HCT116 (cell line): Measurements from ENCODE around the gene HIVEP1. TPM values are rescaled to one million over a fixed set of nuclear protein-coding genes. Genes with fewer than 3 reads are reported as not detected.

Source experiments
- ATAC-seq: fragments of 200-7000 bp; cut with Tn5 transposase; 2 replicates; pipeline ENCODE4 v1.9.1; 2020; ENCODE audit warnings: mild to moderate bottlenecking, moderate library complexity
- BruUV-seq: library from RNA; stranded (reverse); fragments of 400-500 nt; replicated peaks from 2 replicates; lab custom pipeline; 2021; lab: Mats Ljungman, UMichigan
- CTCF ChIA-PET: fragments of 300-600 bp; sonication (Branson Sonifier 250); formaldehyde crosslinking; loops from one replicate; lab custom pipeline; 2021; ENCODE audit warnings: antibody characterized with exemption; lab: Charles Lee
- POLR2A ChIA-PET: fragments of 300-600, 350-600 bp; sonication (Branson Sonifier 250); formaldehyde crosslinking; loops from one replicate; lab custom pipeline; 2021; ENCODE audit warnings: antibody characterized with exemption; lab: Charles Lee
- RAD21 ChIA-PET, 2 experiments: fragments of 300-600 bp; sonication (Branson Sonifier 250); formaldehyde crosslinking; loops; one replicate each; lab custom pipeline; 2023; ENCODE audit warnings: low total read pairs in 2 of 2; ENCODE audit not compliant: uncharacterized antibody in 2 of 2, unreplicated experiment in 2 of 2, low non-redundant PET in 1 of 2; lab: Charles Lee
- DNase-seq: peaks from one replicate; pipeline ENCODE4 v3.0.0-alpha.2; 2010; ENCODE audit warnings: low read depth, low spot score
- H2AFZ ChIP-seq: fragments of 200-600 bp; shearing (Covaris generic), sonication (generic); 2 replicates; pipeline ENCODE4 v1.6.1; 2017; ENCODE audit warnings: low read depth, mixed run types, mixed read lengths, antibody characterized with exemption, low read length; ENCODE audit not compliant: poor library complexity, severe bottlenecking
- H3K27ac ChIP-seq: 2 replicates; pipeline ENCODE4 v1.5.1; 2012; ENCODE audit warnings: low read depth, low read length
- H3K27me3 ChIP-seq: fragments of 200-600 bp; sonication (generic); 2 replicates; pipeline ENCODE4 v1.6.1; 2016; ENCODE audit warnings: mixed run types, low read length, mixed read lengths; ENCODE audit not compliant: insufficient read depth
- H3K36me3 ChIP-seq, 2 experiments: fragments of 200-500 bp in 1 of 2; fragments of 200-600 bp in 1 of 2; sonication (Bioruptor generic) in 1 of 2; sonication (generic) in 1 of 2; 2 replicates each; pipeline versions ENCODE4 v1.5.1 to v1.6.1; 2014 to 2016; ENCODE audit warnings: low read length in 2 of 2, inconsistent platforms in 1 of 2, mixed read lengths in 1 of 2, mixed run types in 1 of 2; ENCODE audit not compliant: insufficient read depth in 2 of 2, control insufficient read depth in 1 of 2
- H3K4me1 ChIP-seq, 2 experiments: fragments of 200-600 bp in 1 of 2; sonication (generic) in 1 of 2; 2 replicates each; pipeline versions ENCODE4 v1.5.1 to v1.6.1; 2012 to 2017; ENCODE audit warnings: low read length in 2 of 2, inconsistent platforms in 1 of 2, mild to moderate bottlenecking in 1 of 2, mixed read lengths in 1 of 2, mixed run types in 1 of 2, moderate library complexity in 1 of 2; ENCODE audit not compliant: insufficient read depth in 2 of 2, control insufficient read depth in 1 of 2
- H3K4me2 ChIP-seq: fragments of 200-600 bp; sonication (generic); 2 replicates; pipeline ENCODE4 v1.6.1; 2017; ENCODE audit warnings: mixed run types, low read length, mixed read lengths
- H3K4me3 ChIP-seq, 2 experiments: fragments of 200-600 bp in 1 of 2; sonication (generic) in 1 of 2; replicated peaks in 1 of 2; 2 replicates each; pipeline ENCODE4 v1.5.1; 2011 to 2016; ENCODE audit warnings: low read length in 2 of 2, control low read depth in 1 of 2, low read depth in 1 of 2, mild to moderate bottlenecking in 1 of 2, mixed read lengths in 1 of 2, mixed run types in 1 of 2
- H3K79me2 ChIP-seq: fragments of 200-600 bp; sonication (generic); 2 replicates; pipeline ENCODE4 v1.6.1; 2017; ENCODE audit warnings: mild to moderate bottlenecking, mixed run types, low read length, moderate library complexity, mixed read lengths; ENCODE audit not compliant: insufficient read depth
- H3K9ac ChIP-seq: fragments of 200-600 bp; sonication (generic); 2 replicates; pipeline ENCODE4 v1.6.1; 2016; ENCODE audit warnings: low read length, mixed read lengths
- H3K9me2 ChIP-seq: fragments of 200-600 bp; sonication (generic), shearing (Covaris generic); 2 replicates; pipeline ENCODE4 v1.6.1; 2017; ENCODE audit warnings: mixed run types, mild to moderate bottlenecking, moderate library complexity; ENCODE audit not compliant: insufficient read depth
- H3K9me3 ChIP-seq, 2 experiments: fragments of 200-500 bp in 1 of 2; fragments of 200-600 bp in 1 of 2; sonication (Bioruptor generic) in 1 of 2; sonication (generic) in 1 of 2; 2 replicates each; pipeline ENCODE4 v1.6.1; 2014 to 2017; ENCODE audit warnings: low read length in 2 of 2, mixed read lengths in 2 of 2, inconsistent platforms in 1 of 2, low read depth in 1 of 2, mild to moderate bottlenecking in 1 of 2, mixed run types in 1 of 2, moderate library complexity in 1 of 2; ENCODE audit not compliant: control insufficient read depth in 1 of 2, insufficient read depth in 1 of 2
- H4K20me1 ChIP-seq: fragments of 200-600 bp; sonication (generic), shearing (Covaris generic); 2 replicates; pipeline ENCODE4 v1.6.1; 2017; ENCODE audit warnings: mixed run types, mild to moderate bottlenecking, moderate library complexity; ENCODE audit not compliant: insufficient read depth
- EGR1 ChIP-seq: IDR thresholded peaks from 2 replicates; pipeline ENCODE4 v1.6.1; 2012; ENCODE audit warnings: low read depth
- ELF1 ChIP-seq: IDR thresholded peaks from 2 replicates; pipeline ENCODE4 v1.6.1; 2012; ENCODE audit warnings: low read depth, borderline replicate concordance
- EZH2 ChIP-seq: fragments of 200-600 bp; sonication (generic); IDR thresholded peaks from 2 replicates; pipeline ENCODE4 v1.6.1; 2017; ENCODE audit warnings: antibody characterized with exemption, mixed run types
- JUND ChIP-seq: IDR thresholded peaks from 2 replicates; pipeline ENCODE4 v1.6.1; 2012
- REST ChIP-seq: IDR thresholded peaks from 2 replicates; pipeline ENCODE4 v1.6.1; 2012; ENCODE audit warnings: low read depth
- SRF ChIP-seq: IDR thresholded peaks from 2 replicates; pipeline ENCODE4 v1.6.1; 2012; ENCODE audit warnings: low read depth
- TCF7L2 ChIP-seq: IDR thresholded peaks from 2 replicates; pipeline ENCODE4 v1.7.0; 2011; ENCODE audit warnings: borderline replicate concordance, inconsistent platforms; ENCODE audit not compliant: insufficient read depth, insufficient read length; ENCODE audit errors: extremely low read depth
- YY1 ChIP-seq: IDR thresholded peaks from 2 replicates; pipeline ENCODE4 v1.6.1; 2011; ENCODE audit warnings: low read length, low read depth, moderate library complexity, mild to moderate bottlenecking; ENCODE audit not compliant: insufficient replicate concordance; ENCODE audit errors: extremely low read depth
- ZFX ChIP-seq: fragments of 450-650 bp; IDR thresholded peaks from 2 replicates; pipeline ENCODE4 v1.6.1; 2017
- intact Hi-C: fragments of 100-400 bp; cut with micrococcal nuclease; formaldehyde crosslinking; loops from 2 replicates; pipeline ENCODE4 v1.10.0; 2022
- total RNA-seq: library from RNA; stranded (reverse); gene quantifications from one replicate; pipeline ENCODE4 v1.2.1, GENCODE V29; 2021; ENCODE audit not compliant: unreplicated experiment
- TF ChIP-seq, protein P1 (sequence below): IDR thresholded peaks from 2 replicates; pipeline ENCODE4 v1.6.1; 2012

The HIVEP1 gene
- total RNA-seq, 1 experiment from 2014 or later = 11.2 TPM

DNA sequence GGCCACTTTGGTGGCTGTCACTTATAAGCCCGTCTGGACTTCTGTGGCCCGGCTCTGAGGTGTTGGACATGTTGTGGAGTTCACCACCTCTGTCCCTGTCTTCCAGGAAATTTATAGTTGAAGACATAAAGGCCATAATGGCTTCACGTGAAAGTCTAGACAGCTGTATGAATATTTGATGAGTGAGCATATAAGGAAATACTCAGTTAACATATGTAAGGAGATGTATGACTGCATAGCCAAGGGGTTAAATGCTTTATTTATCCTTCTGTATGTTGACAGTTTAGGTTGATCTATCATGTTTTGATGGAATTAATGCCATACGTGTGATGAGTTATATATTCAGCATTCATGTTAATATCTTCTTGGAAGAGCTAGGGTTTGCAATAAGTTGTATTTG, 16.1 kb downstream of the HIVEP1 start:
- H3K9me3 ChIP-seq = no peaks in the 10 kb centered on the region
- CTCF ChIA-PET = no interaction called here
- no peak overlapping the region for H3K9ac ChIP-seq
- BruUV-seq = no TSS peak
- POLR2A ChIA-PET = no interaction called here
- ATAC-seq (no peak), DNase-seq (no peak)
- H4K20me1 ChIP-seq = no peaks in the 10 kb centered on the region
- TF ChIP-seq TCF7L2 = no peak
- TF ChIP-seq REST = no peak
- no peak for TF ChIP-seq EGR1
- TF ChIP-seq YY1 = no peak
- no peak for TF ChIP-seq JUND
- no peak for TF ChIP-seq ZFX
- no peak for TF ChIP-seq SRF
- no peak for TF ChIP-seq ELF1
- TF ChIP-seq, protein P1, sequence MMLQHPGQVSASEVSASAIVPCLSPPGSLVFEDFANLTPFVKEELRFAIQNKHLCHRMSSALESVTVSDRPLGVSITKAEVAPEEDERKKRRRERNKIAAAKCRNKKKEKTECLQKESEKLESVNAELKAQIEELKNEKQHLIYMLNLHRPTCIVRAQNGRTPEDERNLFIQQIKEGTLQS = no peak
- TF ChIP-seq EZH2 = no peak
- H3K4me1 ChIP-seq = no peaks in the 10 kb centered on the region
- RAD21 ChIA-PET = no interaction called here
- H3K36me3 ChIP-seq = no peaks in the 10 kb centered on the region
- H2AFZ ChIP-seq = no peak overlapping the region
- no peak overlapping the region for H3K27ac ChIP-seq
- no peaks in the 10 kb centered on the region for H3K27me3 ChIP-seq
- intact Hi-C loops = no loop called here
- no peaks in the 10 kb centered on the region for H3K79me2 ChIP-seq
- no peaks in the 10 kb centered on the region for H3K9me2 ChIP-seq
- no peak overlapping the region for H3K4me2 ChIP-seq
- H3K4me3 ChIP-seq = no peak overlapping the region
